HG03469 (cell line): Measurements from ENCODE around the gene GABRD.

Experiments used
- ATAC-seq: cut with Tn5 transposase; IDR thresholded peaks from one replicate; pipeline ENCODE4 v1.9.1; 2021; ENCODE audit warnings: mild to moderate bottlenecking, moderate library complexity, moderate number of reproducible peaks; ENCODE audit not compliant: unreplicated experiment

GABRD gene

DNA sequence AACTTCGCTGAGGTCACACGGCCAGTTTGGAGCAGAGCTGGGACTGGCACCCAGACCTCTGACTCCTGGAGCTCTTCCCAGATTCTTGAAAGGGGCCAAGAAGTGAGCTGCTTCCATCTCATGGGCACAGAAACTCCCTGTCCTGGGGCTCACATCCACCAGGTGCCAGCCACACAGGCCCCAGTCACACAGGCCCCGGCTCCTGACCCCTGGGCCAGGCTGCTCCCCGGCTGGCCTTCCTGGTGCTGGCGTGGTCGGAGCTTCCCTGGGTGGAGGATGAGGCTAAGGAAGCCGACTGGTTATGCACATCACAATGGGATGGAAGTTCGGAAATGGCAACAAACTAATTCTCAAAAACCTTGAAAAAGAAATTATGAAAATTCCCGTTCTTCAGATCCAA is 3.0 kb upstream of the GABRD start:
- no peak for ATAC-seq

DNA sequence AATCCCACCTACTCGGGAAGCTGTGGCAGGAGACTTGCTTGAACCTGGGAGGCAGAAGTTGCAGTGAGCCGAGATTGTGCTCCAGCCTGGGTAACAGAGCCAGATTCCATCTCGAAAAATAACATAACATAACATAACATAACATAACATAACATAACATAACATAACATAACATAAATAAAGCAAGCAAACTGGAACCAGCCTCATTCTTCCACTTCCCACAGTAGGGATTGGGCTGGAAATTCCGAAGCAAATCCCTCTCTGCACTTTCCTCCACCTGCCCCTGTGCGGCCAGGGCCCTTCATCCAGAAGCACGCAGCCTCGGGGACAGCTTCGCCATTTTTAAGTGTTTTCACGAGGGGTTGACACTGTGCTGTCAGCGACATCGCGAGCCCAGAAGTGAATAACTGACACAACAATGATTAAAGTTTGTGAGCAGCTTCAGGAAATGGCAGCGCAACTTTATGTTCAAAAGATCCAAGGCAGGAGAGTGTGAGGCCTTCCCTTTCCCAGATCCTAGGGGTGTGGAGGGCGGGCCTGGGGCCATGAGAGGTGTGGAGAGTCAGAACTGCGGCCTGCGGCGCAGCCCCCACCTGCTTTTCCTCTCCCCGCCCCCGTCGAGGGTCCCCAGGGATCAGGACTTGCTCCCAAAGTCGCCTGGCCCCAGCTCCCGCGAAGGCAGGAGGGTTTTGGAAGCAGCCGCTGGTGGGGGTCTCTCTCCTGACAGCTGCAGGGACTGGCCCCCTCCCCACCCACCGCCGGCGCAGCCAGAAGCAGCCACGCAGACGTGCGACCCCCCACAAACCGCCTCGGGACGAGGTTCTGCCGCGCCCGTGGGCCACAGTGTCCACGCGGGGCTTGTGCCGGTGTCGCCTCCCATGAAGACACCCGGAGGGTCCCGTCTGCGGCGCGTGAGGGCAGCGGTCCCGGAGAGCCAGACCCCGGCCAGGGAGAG is 651 bp upstream of the GABRD start:
- ATAC-seq = no peak

DNA sequence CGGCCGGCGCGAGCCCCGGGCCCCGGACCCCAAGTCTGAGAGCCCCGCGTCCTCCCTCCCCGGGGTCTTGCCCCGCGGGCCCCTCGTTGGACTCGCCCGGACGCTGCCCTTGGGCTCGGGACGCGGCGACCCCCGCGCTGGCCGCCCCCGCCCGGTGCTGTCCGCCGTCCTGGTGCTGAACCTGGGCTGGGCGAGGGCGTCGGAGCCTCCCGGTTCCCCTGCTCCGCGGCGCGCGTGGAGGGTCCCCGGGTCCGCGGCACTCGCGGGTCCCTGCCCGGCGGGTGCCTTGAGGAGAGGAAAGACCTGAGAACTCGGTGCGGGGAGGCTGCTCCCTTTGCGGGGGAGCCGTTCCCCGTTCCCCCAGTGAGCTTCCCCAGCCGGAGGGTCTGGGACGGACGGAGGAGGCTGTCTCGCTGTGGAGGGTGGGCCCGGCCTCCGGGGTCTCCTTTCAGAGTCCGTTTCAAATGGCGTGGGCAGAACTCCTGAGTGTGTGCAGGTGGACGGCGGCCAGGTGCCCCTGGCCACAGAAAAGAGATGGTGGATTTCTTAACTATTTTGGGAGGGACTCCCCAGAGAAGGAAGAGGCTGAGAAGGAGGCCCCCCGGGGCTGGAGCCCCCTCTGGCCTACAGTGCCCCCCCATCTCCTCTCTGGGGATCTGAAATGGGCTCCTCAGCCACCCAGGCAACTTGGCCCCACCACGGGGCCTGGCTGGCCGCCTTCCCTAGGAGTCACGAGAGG is 595 bp downstream of the GABRD start:
- no peak for ATAC-seq

DNA sequence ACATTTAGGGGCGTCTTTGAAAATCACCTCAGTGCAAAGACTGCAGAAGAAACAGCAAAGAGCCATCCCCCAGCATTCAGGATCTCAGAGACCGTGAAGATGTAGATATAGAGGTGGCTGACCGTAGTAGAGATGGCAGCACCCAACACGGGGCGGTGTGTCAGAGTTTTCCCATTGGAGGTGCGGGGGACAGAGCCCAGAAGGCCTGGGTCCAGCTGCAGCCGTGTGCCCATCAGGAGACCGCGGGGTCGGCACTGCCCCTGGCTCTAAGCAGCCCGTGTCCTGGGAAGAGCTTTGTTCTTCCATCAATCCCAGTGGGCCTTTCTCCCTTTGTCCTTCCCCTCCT is 1.1 kb downstream of the GABRD start:
- no peak for ATAC-seq

DNA sequence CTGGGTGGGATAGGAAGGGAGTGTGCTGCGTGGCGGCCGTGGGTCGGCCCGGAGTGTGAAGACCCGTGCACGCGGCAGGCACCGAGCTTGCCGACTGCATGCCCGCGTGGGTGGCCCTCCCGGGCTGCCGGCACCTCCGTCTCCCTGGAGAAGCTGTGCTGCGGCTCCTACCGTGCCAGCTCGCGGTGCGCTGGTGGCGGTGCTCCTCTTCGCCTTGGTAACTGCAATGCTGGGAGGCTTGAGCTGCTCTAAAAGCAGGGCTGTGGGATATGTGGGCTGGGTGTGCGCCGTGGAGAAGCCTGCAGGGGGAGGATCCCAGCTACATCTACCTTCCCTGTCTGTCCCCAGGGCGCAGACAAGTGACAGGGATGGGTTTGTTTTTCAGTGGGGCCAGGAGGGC is 2.4 kb downstream of the GABRD start:
- ATAC-seq = no peak

DNA sequence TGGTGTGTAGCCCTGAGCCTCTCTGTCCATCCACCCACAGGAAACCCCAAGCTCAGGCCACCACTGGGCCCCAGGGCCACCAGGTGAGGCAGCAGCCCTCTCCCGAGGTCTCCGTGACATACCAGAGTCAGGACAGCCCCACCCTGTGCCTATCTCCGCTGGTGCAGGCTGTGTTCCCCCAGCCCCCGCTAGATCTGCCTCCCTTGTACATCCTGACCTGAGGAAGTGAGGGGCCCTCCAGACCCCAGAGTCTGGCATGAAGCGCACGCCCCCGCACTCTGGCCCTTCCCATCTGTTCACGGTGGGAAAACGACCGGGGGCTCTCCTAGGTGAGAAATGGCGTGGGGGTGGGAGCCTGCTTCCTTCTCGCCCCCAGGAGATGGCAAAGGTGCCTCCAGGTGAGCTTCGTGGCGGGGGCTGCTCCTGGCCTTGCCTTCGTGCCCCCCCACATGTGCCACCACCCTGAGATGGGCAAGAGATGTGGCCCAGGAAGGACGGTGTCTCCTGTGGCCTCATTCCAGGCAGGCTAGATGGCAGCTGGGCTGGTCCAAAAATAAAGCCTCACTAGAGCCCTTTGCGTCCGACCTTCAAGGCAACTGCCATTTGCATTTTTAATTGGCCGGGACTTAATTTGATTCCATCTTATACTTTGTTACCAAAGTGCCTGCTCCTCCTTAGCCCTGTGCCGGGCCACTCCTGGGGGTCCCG is 3.1 kb downstream of the GABRD start:
- ATAC-seq = no peak

DNA sequence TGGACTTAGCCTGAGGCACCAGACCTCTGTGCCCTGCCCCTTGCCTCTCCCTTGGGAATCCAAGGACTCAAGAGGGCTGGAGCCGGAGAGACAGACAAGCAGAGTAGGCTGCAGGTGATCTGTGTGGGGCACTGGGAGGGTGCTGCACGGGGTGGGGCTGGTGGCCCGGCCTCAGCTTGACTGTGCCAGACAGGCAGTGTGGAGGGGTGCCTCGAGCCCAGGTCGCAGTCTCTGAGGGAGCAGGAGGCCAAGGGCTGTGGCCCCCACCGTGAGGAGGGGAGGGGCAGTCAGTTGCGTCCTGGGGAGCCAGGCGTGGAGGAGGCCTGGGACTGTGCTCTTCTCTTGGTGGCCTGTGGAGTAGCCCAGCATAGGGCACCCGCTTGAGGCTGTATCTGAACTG is 4.0 kb downstream of the GABRD start:
- no peak for ATAC-seq

DNA sequence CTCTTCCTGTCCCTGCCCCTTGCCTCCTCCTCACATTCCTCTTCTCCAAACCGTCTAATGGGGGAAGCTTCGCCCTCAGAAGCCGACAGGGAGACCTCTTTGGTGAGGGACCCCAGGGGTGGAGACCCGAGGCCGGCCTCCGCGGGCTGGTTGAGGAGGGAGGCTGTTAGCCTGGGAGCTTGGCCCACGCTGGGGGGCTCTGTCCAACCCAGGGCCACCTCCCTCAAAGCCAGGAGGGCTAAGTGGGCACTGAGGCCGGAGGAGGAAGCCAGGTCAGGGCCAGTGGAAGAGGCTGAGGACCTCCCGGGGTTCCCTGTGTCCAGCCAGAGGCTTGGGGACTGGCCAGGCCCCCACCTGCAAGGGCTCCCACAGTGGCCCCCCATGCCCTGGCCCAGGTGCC is 5.3 kb downstream of the GABRD start:
- no peak for ATAC-seq

DNA sequence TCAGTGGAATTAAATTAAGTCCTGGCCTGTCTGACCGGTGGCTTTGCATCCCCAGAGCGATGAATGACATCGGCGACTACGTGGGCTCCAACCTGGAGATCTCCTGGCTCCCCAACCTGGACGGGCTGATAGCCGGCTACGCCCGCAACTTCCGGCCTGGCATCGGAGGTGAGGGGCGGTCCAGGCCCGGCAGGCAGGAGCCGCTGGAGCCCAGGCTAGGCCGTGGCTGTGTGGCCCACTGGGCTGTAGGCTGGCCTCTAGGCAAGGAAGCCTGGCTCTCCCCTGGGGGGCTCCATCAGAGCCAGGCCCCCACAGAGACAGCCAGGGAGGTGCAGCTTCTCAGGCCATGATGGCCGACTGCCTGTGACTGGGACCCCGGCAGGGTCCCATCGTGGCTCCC is 5.7 kb downstream of the GABRD start:
- ATAC-seq = no peak

DNA sequence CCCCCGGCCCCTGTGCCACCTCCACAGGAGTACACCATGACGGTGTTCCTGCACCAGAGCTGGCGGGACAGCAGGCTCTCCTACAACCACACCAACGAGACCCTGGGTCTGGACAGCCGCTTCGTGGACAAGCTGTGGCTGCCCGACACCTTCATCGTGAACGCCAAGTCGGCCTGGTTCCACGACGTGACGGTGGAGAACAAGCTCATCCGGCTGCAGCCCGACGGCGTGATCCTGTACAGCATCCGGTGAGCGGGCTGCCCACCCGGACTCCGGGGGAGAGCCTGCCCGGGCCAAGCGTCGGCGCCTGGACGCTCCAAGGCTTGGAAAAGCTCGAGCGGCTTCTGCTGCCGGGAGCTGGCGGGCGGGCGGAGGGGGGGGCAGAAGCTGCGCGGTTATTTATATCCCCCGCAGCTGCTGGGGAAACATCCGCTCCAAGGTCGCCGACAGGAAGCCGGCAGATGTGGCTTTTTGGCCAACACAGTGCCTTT is 6.4 kb downstream of the GABRD start:
- ATAC-seq = no peak

DNA sequence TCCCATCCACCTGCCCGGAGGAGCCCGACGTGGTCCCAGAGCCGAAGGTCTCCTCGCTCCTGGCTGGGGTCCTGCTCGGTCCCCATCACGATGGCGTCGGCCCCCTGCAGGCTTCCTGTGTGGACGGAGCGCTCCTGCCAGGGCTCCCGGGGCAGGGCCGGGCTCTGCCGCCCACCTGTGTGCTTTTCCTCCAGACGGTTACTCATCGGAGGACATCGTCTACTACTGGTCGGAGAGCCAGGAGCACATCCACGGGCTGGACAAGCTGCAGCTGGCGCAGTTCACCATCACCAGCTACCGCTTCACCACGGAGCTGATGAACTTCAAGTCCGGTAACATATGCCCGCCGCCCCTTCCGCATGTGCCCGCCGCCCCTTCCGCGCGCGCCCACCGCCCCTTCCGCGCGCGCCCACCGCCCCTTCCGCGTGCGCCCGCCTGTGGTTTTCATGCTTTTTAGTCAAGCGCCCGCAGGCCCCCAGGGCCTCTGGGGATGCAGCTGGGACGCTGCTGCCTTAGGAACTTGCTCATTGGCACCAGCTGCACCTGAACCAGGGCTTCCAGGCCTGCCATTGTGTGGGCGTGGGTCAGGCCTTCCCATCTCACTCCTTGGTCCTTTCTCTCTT is 8.9 kb downstream of the GABRD start:
- ATAC-seq = no peak

DNA sequence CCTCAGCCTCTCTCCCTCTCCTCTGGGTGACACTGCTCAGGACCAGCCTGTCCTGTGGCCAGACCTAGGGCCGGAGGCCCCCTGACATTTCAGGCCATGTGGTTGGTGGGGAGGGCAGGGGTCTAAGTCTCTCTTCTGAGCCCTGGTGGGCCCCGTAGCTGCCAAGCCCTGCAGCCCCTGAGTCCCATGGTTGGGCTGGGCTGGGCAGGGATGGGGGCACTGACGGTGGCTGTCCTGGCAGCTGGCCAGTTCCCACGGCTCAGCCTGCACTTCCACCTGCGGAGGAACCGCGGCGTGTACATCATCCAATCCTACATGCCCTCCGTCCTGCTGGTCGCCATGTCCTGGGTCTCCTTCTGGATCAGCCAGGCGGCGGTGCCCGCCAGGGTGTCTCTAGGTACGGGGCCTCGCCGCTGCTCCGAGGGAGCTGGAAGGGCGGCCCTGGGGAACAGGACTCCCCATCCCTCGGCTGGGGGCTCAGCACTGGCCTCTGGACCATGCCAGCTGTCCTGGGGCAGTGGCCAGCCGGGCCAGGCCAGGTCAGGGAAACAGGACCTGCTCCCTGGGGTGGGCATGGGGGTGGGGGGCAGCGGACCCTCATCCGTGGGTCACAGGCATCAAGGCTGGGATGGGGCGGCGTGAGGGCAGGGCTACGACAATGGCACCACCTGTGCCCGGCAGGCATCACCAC is 9.9 kb downstream of the GABRD start:
- no peak for ATAC-seq

DNA sequence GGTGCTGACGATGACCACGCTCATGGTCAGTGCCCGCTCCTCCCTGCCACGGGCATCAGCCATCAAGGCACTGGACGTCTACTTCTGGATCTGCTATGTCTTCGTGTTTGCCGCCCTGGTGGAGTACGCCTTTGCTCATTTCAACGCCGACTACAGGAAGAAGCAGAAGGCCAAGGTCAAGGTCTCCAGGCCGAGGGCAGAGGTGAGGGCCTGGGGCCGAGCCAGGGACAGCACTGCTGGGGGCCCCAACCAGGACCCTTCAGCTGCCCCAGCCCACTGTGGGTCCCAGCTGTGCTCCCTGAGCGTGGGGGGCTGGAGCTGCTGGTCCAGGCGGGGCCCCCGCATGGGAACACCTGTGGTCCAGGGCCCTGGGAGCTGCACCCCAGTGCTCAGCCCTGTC is 10.4 kb downstream of the GABRD start:
- no peak for ATAC-seq

DNA sequence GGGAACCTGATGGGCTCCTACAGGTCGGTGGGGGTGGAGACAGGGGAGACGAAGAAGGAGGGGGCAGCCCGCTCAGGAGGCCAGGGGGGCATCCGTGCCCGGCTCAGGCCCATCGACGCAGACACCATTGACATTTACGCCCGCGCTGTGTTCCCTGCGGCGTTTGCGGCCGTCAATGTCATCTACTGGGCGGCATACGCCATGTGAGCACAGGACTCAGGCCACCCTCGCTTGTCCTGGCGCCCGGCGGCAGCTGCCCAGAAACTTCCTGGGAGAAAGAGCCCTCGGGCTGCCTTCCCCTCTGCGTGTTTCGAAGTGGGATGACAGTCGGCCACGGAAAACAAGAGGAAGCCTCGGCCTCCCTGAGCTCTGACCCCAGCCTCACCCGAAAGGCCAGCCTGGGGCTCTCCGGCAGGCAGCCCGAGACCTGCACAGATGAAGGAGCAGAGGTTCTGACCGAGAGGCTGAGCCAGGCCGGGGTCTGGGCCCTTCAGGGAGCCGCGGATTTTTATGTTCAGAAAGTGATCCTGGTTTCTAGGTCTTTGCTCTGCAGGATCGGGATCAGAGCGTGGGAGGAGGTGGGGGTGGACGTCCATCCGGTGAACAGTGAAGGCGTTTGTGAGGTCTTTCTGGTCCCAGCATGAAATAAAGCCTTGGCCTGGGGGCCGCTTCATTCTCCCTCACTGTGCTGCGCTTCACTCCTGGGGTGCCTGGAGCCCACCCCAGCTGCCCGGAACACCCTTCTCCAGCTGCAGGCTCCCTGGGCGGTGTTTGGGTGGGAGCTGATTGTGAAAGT is 11.1 kb downstream of the GABRD start:
- no peak for ATAC-seq

DNA sequence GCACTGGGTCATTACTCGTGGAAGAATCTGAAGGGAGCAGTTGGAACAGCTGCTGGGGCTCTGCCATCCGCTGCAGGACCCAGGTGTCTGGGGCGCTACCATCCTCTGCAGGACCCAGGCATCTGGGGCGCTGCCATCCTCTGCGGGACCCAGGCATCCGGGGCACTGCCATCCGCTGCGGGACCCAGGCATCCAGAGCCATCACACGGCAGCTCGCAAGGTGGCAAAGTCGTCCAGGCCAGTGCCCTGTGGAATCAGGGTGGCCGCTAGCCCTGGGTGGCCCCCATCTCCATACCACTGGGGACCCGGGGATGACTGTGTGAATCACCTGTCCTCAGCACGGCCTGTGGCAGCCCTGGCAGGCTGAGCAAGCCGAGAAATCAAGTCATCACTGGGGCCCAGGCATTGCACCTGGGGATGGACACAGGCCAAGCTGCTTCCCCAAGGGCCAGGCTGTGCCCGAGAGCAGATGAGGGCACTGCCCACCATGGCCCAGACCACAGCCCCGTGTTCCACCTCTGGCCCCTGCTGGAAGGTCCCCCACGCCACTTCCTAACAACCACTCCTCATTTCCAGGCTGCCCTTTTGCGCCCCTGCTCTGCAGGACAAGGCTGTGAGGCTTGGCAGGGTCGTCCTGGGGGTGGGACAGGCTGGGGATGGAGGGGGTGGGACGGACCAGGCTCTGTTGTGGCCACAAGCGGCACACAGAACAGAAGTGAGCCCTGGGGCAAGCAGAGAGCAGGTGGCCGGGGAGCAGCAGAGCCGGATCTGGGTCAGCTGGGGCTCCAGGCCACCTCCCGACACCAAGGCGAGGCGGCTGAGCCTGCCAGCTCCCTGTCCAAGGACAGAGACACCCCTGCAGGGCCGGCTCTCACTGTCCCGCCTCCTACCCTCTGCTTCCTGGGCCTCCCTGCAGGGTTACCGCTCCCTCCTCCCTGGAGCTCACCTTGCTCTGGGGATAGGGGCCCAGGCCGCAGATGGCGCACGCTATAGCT is 12.7 kb downstream of the GABRD start:
- ATAC-seq = no peak

DNA sequence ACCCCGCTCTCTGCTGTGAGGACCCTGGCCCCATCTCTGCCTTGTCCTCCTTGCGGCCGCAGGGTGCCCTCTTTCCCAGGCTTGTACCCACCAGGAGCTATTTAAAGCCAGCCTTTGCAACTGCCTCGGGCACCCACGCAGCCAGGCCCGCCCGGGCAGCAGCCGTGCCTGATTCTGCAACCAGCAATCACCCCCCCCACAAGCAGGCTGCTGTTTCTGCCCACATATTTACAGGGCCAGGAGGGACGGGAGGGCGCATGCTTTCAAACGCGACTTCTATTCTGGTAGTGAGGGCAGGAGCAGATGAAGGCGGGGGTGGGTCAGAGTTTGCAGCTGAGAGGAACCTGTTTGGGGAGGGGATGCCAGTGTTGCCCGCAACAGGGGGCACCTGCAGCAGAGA is 13.6 kb downstream of the GABRD start:
- ATAC-seq = no peak

DNA sequence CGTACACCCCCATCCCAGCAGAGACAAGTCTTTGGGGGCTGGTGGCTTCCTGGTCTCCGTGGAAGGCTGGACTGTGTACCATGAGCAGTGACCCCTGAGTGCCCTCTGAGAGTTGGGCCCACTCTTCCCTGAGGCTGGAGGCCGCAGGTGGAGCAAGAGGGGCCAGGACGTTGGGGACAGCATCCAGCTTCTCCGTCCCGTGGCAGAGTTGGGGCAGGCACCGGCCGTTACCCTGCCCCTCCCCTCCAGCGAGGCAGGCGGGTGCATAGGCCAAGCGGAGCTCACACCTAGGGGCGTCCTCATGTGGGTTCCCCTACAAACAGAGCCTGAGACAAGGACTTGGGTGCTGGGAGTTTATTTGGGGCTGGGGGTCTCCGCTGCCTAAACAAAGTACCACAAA is 14.0 kb downstream of the GABRD start:
- ATAC-seq = no peak

DNA sequence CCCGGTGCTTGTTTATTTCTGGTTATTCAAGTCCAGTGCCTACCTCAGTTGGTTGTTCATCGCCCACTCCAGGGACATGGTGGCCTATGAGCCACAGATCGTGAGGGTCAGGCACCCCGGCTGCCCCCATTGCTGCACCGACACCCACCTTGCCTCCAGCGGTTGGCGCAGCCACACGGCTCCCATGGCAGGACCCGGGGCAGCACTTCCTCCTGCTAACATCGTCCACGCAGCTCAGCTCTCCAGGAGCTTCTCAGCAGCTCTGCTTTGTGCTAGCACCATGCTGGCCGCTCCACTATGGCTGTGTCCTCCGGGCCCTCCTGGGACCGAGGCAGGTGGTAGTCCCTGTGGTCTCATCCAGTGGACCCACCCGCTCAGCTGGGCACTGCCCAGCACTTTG is 17.1 kb downstream of the GABRD start:
- ATAC-seq = no peak
